HAP-1 (cell line): Measurements from ENCODE around the gene NRBF2.
A peak's percentile ranks its signal among the peaks of the same experiment; 100 is the strongest.
"Not testable (repeated sequence)": the region's sequence is repeated elsewhere in the genome, so short reads cannot be mapped to it uniquely, and the experiment has no call there.

Experiments
- DNase-seq, 2 experiments: peaks; one replicate each; pipeline ENCODE4 v3.0.0-alpha.2; 2016 to 2020; ENCODE audit warnings: low spot score in 2 of 2
- H3K27me3 ChIP-seq: fragments of 250-450 bp; sonication (Bioruptor Pico); 2 replicates; pipeline ENCODE4 v1.5.1; 2020; ENCODE audit warnings: low read depth, mild to moderate bottlenecking, moderate library complexity
- H3K36me3 ChIP-seq: fragments of 250-450 bp; sonication (Bioruptor Pico); replicated peaks from 2 replicates; pipeline ENCODE4 v1.5.1; 2020; ENCODE audit warnings: mild to moderate bottlenecking
- H3K4me1 ChIP-seq: fragments of 250-450 bp; sonication (Bioruptor Pico); 2 replicates; pipeline ENCODE4 v1.5.1; 2020; ENCODE audit warnings: mild to moderate bottlenecking
- H3K4me3 ChIP-seq: fragments of 250-450 bp; sonication (Bioruptor Pico); 2 replicates; pipeline ENCODE4 v1.5.1; 2020; ENCODE audit warnings: mild to moderate bottlenecking, moderate library complexity
- H3K9me3 ChIP-seq: fragments of 250-450 bp; sonication (Bioruptor Pico); 2 replicates; pipeline ENCODE4 v1.5.1; 2020; ENCODE audit warnings: mild to moderate bottlenecking, moderate library complexity
- in situ Hi-C: fragments of 300-500 bp; cut with MboI; formaldehyde crosslinking; loops from 3 replicates; pipeline ENCODE4 v1.14.3; 2020; ENCODE audit warnings: low sequenced_read_pairs, inconsistent platforms, mixed read lengths

Gene NRBF2

DNA sequence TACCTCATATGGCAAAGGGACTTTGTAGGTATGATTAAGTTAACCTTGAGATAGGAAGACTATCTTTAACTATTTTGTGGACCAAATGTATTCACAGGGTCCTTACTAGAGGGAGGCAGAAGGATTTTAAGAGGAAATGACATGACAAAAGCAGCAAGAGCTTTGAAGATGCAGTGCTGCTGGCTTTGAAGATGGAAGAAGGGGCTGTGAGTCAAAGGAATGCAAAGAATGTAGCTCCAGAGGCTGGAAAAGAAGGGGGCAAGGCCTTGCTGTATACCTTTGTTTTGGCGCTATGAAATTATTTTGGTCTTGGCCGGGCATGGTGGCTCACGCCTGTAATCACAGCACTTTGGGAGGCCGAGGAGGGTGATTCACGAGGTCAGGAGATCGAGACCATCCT lies 3.2 kb upstream of the NRBF2 start:
- H3K9me3 ChIP-seq = no peaks in the 10 kb centered on the region; the same call in 1 of the 2 replicates
- peaks cover 3% of the 10 kb centered on the region; the same call in 1 of the 2 replicates for H3K4me1 ChIP-seq
- no peak overlapping the region for H3K4me3 ChIP-seq
- 0 out of 2 replicates have a peak, but pooled peaks cover 2% of the 10 kb centered on the region for H3K36me3 ChIP-seq
- peak in 1 of 2 experiments; percentile 10 for DNase-seq
- H3K27me3 ChIP-seq = no peaks in the 10 kb centered on the region
- in situ Hi-C loops = no loop called here

- Histone ChIP-seq H3K27me3 (no peaks in the 10 kb centered on the region), H3K36me3 (0 out of 2 replicates have a peak, but pooled peaks cover 2% of the 10 kb centered on the region), H3K4me3 (no peak overlapping the region), H3K9me3 (no peaks in the 10 kb centered on the region; the same call in 1 of the 2 replicates), H3K4me1 (peaks cover 3% of the 10 kb centered on the region; the same call in 1 of the 2 replicates)
- no peak for DNase-seq
- in situ Hi-C loops = no loop called here
Measured at GRCh38 chr10:63132651-63133055, 475 bp upstream of the NRBF2 start.

- Histone ChIP-seq H3K27me3 (no peaks in the 10 kb centered on the region), H3K9me3 (no peaks in the 10 kb centered on the region; the same call in 1 of the 2 replicates), H3K4me1 (peaks cover 3% of the 10 kb centered on the region; the same call in 1 of the 2 replicates), H3K36me3 (0 out of 2 replicates have a peak, but pooled peaks cover 2% of the 10 kb centered on the region), H3K4me3 (peak overlapping the region; percentile 97)
- no peak for DNase-seq
- in situ Hi-C loops = no loop called here
Measured at GRCh38 chr10:63133821-63134557, 861 bp downstream of the NRBF2 start.

DNA sequence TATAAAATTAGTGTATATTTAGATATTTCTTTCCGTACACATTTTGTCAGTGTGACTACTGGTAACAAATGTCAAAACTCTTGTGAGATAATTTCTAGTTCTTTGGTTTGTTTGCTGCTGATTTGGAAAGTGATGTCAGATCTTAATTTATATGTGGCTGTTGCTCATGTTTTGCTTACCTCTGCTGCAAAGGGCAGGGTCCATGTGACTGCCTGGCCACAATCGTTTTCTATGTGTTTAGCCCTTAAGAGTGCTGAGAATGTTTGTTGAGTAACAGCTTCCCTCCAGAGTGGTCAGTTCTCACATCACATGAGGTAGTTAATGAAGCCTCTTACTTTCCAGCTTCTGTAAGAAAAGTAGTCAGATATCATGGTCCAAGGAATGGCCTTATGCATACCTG lies 4.2 kb downstream of the NRBF2 start:
- peaks cover 3% of the 10 kb centered on the region; the same call in 1 of the 2 replicates for H3K4me1 ChIP-seq
- H3K36me3 ChIP-seq = 0 out of 2 replicates have a peak, but pooled peaks cover 2% of the 10 kb centered on the region
- no peak for DNase-seq
- in situ Hi-C loops = no loop called here
- H3K4me3 ChIP-seq = no peak overlapping the region
- no peaks in the 10 kb centered on the region for H3K27me3 ChIP-seq
- H3K9me3 ChIP-seq = no peaks in the 10 kb centered on the region; the same call in 1 of the 2 replicates

DNA sequence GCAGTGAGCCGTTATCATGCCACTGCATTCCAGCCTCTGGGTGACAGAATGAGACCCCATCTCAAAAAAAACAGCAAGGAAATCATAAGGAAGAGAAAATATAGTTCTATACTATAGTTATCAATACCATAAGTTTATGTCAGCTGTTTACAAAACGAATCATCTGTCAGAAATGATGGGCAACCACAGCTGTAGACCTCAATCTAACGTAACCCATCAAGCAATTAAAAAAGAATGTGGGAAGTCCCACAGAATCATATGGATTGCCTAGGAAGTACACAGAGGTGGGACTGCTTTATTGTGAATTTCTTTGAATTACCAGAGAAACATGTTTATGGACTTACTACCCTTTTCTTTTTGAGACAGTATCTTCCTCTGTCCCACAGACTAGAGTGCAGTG lies 6.9 kb downstream of the NRBF2 start:
- Histone ChIP-seq H3K36me3 (no peaks in the 10 kb centered on the region), H3K9me3 (no peaks in the 10 kb centered on the region), H3K4me1 (no peaks in the 10 kb centered on the region; the same call in 1 of the 2 replicates), H3K4me3 (no peak overlapping the region), H3K27me3 (no peaks in the 10 kb centered on the region)
- DNase-seq = no peak
- in situ Hi-C loops = no loop called here

GRCh38 chr10:63142136-63142535 lies 9.0 kb downstream of the NRBF2 start:
- Histone ChIP-seq H3K36me3 (no peaks in the 10 kb centered on the region), H3K4me1 (peaks cover 9% of the 10 kb centered on the region), H3K9me3 (no peaks in the 10 kb centered on the region), H3K27me3 (no peaks in the 10 kb centered on the region), H3K4me3 (no peak overlapping the region)
- no peak for DNase-seq
- in situ Hi-C loops = no loop called here

DNA sequence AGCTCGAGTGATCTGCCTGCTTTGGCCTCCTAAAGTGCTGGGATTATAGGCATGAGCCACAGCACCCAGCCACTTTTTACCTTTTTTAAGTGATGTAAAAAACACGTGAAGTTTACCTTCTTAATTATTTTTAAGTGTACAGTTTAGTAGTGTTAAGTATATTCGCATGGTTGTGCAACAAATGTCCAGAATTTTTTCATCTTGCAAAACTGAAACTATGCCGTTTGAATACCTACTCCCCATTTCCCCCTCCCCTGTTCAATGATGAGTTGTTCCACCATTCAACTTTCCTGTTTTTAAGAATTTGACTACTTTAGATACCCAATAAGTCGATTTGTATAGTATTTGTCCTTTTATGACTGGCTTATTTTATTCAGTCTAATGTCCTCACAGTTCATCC lies 10.9 kb downstream of the NRBF2 start:
- Histone ChIP-seq H3K27me3 (no peaks in the 10 kb centered on the region), H3K9me3 (no peaks in the 10 kb centered on the region), H3K4me3 (no peak overlapping the region), H3K4me1 (peaks cover 9% of the 10 kb centered on the region), H3K36me3 (no peaks in the 10 kb centered on the region)
- DNase-seq = no peak
- in situ Hi-C loops = no loop called here

DNA sequence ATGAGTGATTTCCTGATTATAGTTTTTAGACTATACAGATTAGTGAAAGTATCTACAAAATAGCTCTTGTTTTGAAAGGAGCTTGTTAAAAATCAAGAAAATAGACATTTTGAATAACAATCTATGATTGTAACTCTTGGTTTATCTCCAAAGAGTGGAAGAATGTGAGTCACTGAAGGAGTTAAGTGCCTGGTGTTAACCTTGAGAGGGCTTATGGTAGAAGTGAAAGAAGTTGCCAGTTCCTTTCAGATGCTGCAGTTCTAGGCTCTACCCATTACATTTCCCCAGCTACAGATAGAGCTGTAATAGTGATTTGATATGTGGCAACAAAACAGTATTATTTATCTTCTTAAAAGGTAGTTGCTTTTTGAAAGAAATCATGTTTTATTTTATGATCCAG lies 12.7 kb downstream of the NRBF2 start:
- Histone ChIP-seq H3K4me3 (no peak overlapping the region), H3K36me3 (0 out of 2 replicates have a peak, but pooled peaks cover under 1% of the 10 kb centered on the region)

GRCh38 chr10:63146503-63146902 lies 13.4 kb downstream of the NRBF2 start:
- H3K4me3 ChIP-seq = no peak overlapping the region
- 0 out of 2 replicates have a peak, but pooled peaks cover 4% of the 10 kb centered on the region for H3K36me3 ChIP-seq
- no peak for DNase-seq
- in situ Hi-C loops = no loop called here
- H3K9me3 ChIP-seq = no peaks in the 10 kb centered on the region
- H3K4me1 ChIP-seq = peaks cover 9% of the 10 kb centered on the region
- no peaks in the 10 kb centered on the region for H3K27me3 ChIP-seq

More for the DNA sequence above, 12.7 kb downstream of the NRBF2 start:
- H3K27me3 ChIP-seq = no peaks in the 10 kb centered on the region
- DNase-seq = peak; percentile 10 to 80
- H3K4me1 ChIP-seq = peaks cover 9% of the 10 kb centered on the region
- H3K9me3 ChIP-seq = no peaks in the 10 kb centered on the region
- in situ Hi-C loops = no loop called here

DNA sequence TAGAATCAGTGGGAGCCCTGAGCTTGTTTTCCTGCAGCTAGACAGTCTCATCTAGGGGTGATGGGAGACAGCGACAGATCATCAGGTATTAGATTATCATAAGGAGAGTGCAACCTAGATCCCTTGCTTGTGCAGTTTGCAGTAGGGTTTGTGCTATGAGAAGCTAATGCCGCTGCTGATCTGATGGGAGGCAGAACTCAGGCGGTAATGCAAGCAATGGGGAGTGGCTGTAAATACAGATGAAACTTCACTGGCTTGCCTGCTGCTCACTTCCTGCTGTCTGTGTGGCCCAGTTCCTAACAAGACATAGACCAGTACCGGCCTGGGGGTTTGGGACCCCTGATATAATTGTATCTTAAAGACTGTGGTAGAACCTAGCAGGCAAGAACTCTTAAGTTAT lies 17.6 kb downstream of the NRBF2 start:
- in situ Hi-C loops = loop anchor here (10.0 kb wide), 1 partner anchor 536 kb away; no protein-coding TSS in a partner anchor
- no peaks in the 10 kb centered on the region for H3K27me3 ChIP-seq
- no peak for DNase-seq
- no peaks in the 10 kb centered on the region for H3K9me3 ChIP-seq
- peaks cover 14% of the 10 kb centered on the region; the same call in 1 of the 2 replicates for H3K36me3 ChIP-seq
- peaks cover 4% of the 10 kb centered on the region; the same call in 1 of the 2 replicates for H3K4me1 ChIP-seq
- no peak overlapping the region for H3K4me3 ChIP-seq

DNA sequence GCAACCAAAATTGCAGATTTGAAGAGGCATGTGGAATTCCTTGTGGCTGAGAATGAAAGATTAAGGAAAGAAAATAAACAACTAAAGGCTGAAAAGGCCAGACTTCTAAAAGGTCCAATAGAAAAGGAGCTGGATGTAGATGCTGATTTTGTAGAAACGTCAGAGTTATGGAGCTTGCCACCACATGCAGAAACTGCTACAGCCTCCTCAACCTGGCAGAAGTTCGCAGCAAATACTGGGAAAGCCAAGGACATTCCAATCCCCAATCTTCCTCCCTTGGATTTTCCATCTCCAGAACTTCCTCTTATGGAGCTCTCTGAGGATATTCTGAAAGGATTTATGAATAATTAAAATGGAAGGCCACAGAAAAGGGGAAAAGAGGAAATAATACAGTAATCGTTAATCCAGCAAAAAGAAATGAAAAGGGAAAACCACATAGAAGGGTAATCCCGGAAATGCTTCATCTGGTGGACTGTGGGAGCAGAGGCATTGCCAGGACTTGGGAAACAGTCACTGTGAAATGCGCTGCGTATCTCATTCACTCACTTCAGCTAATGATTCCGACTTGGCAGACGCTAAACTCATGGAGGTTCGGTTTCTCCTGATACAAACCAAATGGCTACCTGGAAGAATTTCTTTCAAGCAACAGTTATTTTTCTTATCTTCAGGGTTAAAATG lies 20.9 kb downstream of the NRBF2 start:
- peaks cover 14% of the 10 kb centered on the region; the same call in 1 of the 2 replicates for H3K36me3 ChIP-seq
- not testable (repeated sequence) for DNase-seq, H3K4me1 ChIP-seq, H3K4me3 ChIP-seq, H3K27me3 ChIP-seq, H3K9me3 ChIP-seq
- in situ Hi-C loops = loop anchor here (10.0 kb wide), 1 partner anchor 539 kb away; no protein-coding TSS in a partner anchor

DNA sequence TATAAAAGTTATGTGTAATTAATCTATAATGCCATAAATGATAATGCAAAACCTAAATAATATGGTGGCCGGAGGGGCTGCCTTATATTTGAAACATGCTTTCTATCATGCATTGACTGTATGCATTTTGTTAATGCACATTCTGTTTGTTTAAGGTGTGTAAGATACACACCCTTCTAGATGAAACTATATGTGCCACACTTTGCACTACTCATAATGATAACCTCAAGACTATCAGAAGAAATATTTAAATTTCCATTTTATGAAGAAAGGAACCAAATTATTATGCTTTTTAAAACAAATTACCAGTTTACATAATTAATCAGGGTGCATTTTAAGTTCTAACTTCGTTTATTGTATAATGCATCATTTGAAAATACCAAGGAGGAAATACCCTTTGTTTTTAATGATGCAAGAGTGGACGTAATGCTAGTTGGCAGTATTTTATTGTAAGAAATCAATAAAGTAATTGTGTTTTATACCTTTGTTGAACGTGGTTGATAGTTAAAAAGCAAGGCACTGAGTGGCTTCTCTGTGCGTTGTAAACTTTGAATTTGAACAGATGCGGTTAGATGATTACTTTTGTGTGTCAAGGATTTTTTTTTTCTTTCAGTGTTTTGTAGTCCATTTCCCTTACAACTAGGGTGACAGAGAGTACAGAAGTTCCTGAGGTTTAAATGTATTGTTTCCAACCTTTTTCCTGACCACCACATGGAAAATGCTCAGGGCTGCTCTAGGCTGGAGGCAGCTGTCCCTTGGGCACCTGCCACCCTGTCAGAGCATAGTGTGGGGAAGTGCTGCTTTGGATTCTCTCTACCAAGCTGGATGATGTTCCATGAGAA lies 21.6 kb downstream of the NRBF2 start:
- H3K36me3 ChIP-seq = peaks cover 14% of the 10 kb centered on the region; the same call in 1 of the 2 replicates
- no peaks in the 10 kb centered on the region for H3K4me1 ChIP-seq
- no peak for DNase-seq
- in situ Hi-C loops = loop anchor here (10.0 kb wide), 1 partner anchor 540 kb away; no protein-coding TSS in a partner anchor
- no peaks in the 10 kb centered on the region for H3K27me3 ChIP-seq
- H3K4me3 ChIP-seq = no peak overlapping the region
- no peaks in the 10 kb centered on the region for H3K9me3 ChIP-seq

DNA sequence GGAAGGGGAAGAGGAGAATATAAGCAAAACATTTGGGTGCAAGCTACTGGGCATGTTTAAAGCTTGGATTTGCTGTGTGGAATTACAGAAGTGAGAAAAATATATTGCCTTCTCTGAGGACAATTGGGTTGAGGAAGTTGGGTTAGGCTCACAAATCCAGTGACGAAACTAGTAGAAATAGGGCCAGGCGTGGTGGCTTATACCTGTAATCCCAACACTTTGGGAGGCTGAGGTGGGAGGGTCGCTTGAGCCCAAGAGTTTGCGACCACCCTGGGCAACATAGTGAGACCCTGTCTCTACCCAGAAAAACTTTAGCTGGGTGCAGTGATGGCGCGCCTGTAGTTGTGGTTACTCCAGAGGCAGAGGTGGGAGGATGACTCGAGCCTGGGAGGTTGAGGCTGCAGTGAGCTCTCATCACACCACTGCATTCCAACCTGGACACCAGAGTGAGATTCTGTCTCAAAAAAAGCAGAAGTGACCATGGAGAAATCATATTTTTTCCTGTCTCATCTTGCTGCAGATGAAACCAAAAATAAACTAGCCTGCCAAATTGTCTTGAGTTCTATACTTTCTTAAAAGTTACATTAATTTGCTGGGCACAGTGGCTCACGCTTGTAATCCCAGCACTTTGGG lies 22.4 kb downstream of the NRBF2 start:
- Histone ChIP-seq H3K4me3 (no peak overlapping the region), H3K36me3 (peaks cover 14% of the 10 kb centered on the region; the same call in 1 of the 2 replicates), H3K9me3 (no peaks in the 10 kb centered on the region), H3K27me3 (no peaks in the 10 kb centered on the region), H3K4me1 (no peaks in the 10 kb centered on the region)
- in situ Hi-C loops = loop anchor here (10.0 kb wide), 1 partner anchor 541 kb away; no protein-coding TSS in a partner anchor
- no peak for DNase-seq
